ENCODE results near the gene NANOS3. TPM values are rescaled to one million over a fixed set of nuclear protein-coding genes. Genes with fewer than 3 reads are reported as not detected.

The NANOS3 gene
- total RNA-seq, 4 donors from 2014 or later: 1.2 TPM; not detected in 3

- DNase-seq: no peak
- intact Hi-C loops (cut with DNase I; ENCODE audit: low total_unique reads): no loop called here
- no peaks in the 10 kb centered on the region for H3K36me3 ChIP-seq
- H3K27ac ChIP-seq: no peak overlapping the region
- H3K27me3 ChIP-seq: no peaks in the 10 kb centered on the region
- no peak overlapping the region for H3K4me3 ChIP-seq
- H3K9me3 ChIP-seq: no peaks in the 10 kb centered on the region
- TF ChIP-seq CTCF (IDR thresholded peaks at IDR 0.05): no peak
- no peaks in the 10 kb centered on the region for H3K4me1 ChIP-seq
These were observed 23.1 kb downstream of the NANOS3 start for GRCh38 chr19:13899912-13900584.

- H3K9me3 ChIP-seq: no peaks in the 10 kb centered on the region
- H3K27me3 ChIP-seq: no peaks in the 10 kb centered on the region
- no peak overlapping the region for H3K4me3 ChIP-seq
- peaks cover 4 to 7% of the 10 kb centered on the region in 2 donors for H3K4me1 ChIP-seq
- H3K27ac ChIP-seq: no peak overlapping the region
- no peaks in the 10 kb centered on the region for H3K36me3 ChIP-seq
- TF ChIP-seq POLR2A (IDR thresholded peaks at IDR 0.05): no peak
- TF ChIP-seq CTCF (IDR thresholded peaks at IDR 0.05): no peak
- no peak for DNase-seq
- intact Hi-C loops (cut with DNase I; ENCODE audit: low total_unique reads): no loop called here
These were observed 26.1 kb downstream of the NANOS3 start for GRCh38 chr19:13902993-13903555.

GRCh38 chr19:13905634-13906520 is 28.9 kb downstream of the NANOS3 start, which contains the start of the genes BRME1 and CC2D1A:
BRME1 (minus strand) TSS chr19:13906117; CDS start chr19:13904892, 1,225 bp downstream.
CC2D1A (plus strand) TSS chr19:13906201; CDS start chr19:13906442, 241 bp downstream.
- no peaks in the 10 kb centered on the region for H3K36me3 ChIP-seq
- DNase-seq: peak; percentile 87 to 92
- peak in 1 of 4 experiments; percentile 21 for TF ChIP-seq CTCF (IDR thresholded peaks at IDR 0.05)
- TF ChIP-seq POLR2A (IDR thresholded peaks at IDR 0.05): peak in 1 of 2 donors; percentile 62
- intact Hi-C loops (cut with DNase I; ENCODE audit: low total_unique reads): no loop called here
- H3K27ac ChIP-seq: peak within 1 kb of the TSS; percentile 69 to 70
- peak within 1 kb of the TSS; percentile 63 to 85 for H3K4me3 ChIP-seq
- peaks cover 4 to 7% of the 10 kb centered on the region in 2 donors for H3K4me1 ChIP-seq
- no peaks in the 10 kb centered on the region for H3K27me3 ChIP-seq
- no peaks in the 10 kb centered on the region for H3K9me3 ChIP-seq

GRCh38 chr19:13906521-13906904 is 29.6 kb downstream of the NANOS3 start:
- intact Hi-C loops (cut with DNase I; ENCODE audit: low total_unique reads): no loop called here
- Histone ChIP-seq H3K27ac (peak overlapping the region; percentile 69 to 70), H3K4me1 (peaks cover 4 to 7% of the 10 kb centered on the region in 2 donors), H3K9me3 (no peaks in the 10 kb centered on the region), H3K27me3 (no peaks in the 10 kb centered on the region), H3K36me3 (no peaks in the 10 kb centered on the region), H3K4me3 (peak overlapping the region; percentile 63 to 85)
- TF ChIP-seq POLR2A (IDR thresholded peaks at IDR 0.05) (no peak), CTCF (IDR thresholded peaks at IDR 0.05) (no peak)
- no peak for DNase-seq
